ENCODE results near the gene BACH2. TPM values are rescaled to one million over a fixed set of nuclear protein-coding genes. Genes with fewer than 3 reads are reported as not detected.
"Not testable (repeated sequence)": the region's sequence is repeated elsewhere in the genome, so short reads cannot be mapped to it uniquely, and the experiment has no call there.

BACH2 gene
- total RNA-seq, 1 experiment from 2014 or later = 3.3 TPM

GRCh38 chr6:90062667-90063066 is 234.0 kb downstream of the BACH2 start:
- BruUV-seq (replicated peaks) = no TSS peak
- no peak overlapping the region for H3K4me2 ChIP-seq (ENCODE audit: low read length)
- no peak overlapping the region for H2AFZ ChIP-seq (ENCODE audit: low read depth, low read length, poor library complexity, severe bottlenecking)
- TF ChIP-seq EZH2 (IDR thresholded peaks at IDR 0.05) = no peak
- no peaks in the 10 kb centered on the region for H3K79me2 ChIP-seq (ENCODE audit: insufficient read depth, low read length)
- H3K27ac ChIP-seq (ENCODE audit: low read depth, low read length) = no peak overlapping the region
- H3K36me3 ChIP-seq (ENCODE audit: control insufficient read depth in 1 of 2, insufficient read depth in 2 of 2, low read length in 2 of 2) = no peaks in the 10 kb centered on the region
- CTCF ChIA-PET = no interaction called here
- no peaks in the 10 kb centered on the region for H4K20me1 ChIP-seq (ENCODE audit: insufficient read depth)
- intact Hi-C loops (cut with micrococcal nuclease) = no loop called here
- no peaks in the 10 kb centered on the region for H3K27me3 ChIP-seq (ENCODE audit: insufficient read depth, low read length)
- no peak overlapping the region for H3K4me3 ChIP-seq (replicated peaks in 1 of 2; ENCODE audit: low read depth in 1 of 2, low read length in 2 of 2)
- no peaks in the 10 kb centered on the region for H3K9me2 ChIP-seq (ENCODE audit: insufficient read depth)
- POLR2A ChIA-PET = no interaction called here
- H3K4me1 ChIP-seq (ENCODE audit: control insufficient read depth in 1 of 2, insufficient read depth in 2 of 2, low read length in 2 of 2) = peaks cover 1 to 5% of the 10 kb centered on the region in 2 experiments; a peak in 3 of 4 replicates
- no peak for ATAC-seq
- no peaks in the 10 kb centered on the region for H3K9me3 ChIP-seq (ENCODE audit: control insufficient read depth in 1 of 2, insufficient read depth in 1 of 2, low read depth in 1 of 2, low read length in 2 of 2)
- no peak for DNase-seq (ENCODE audit: low read depth, low spot score)
- H3K9ac ChIP-seq (ENCODE audit: low read length) = no peak overlapping the region
- RAD21 ChIA-PET (ENCODE audit: low non-redundant PET in 1 of 2, low total read pairs in 2 of 2, uncharacterized antibody in 2 of 2, unreplicated experiment in 2 of 2) = no interaction called here

- intact Hi-C loops (cut with micrococcal nuclease) = no loop called here
- Histone ChIP-seq H3K4me3 (replicated peaks in 1 of 2; ENCODE audit: low read depth in 1 of 2, low read length in 2 of 2) (no peak overlapping the region), H3K27me3 (ENCODE audit: insufficient read depth, low read length) (no peaks in the 10 kb centered on the region), H3K4me1 (ENCODE audit: control insufficient read depth in 1 of 2, insufficient read depth in 2 of 2, low read length in 2 of 2) (no peaks in the 10 kb centered on the region), H4K20me1 (ENCODE audit: insufficient read depth) (no peaks in the 10 kb centered on the region), H3K9me3 (ENCODE audit: control insufficient read depth in 1 of 2, insufficient read depth in 1 of 2, low read depth in 1 of 2, low read length in 2 of 2) (no peaks in the 10 kb centered on the region), H3K36me3 (ENCODE audit: control insufficient read depth in 1 of 2, insufficient read depth in 2 of 2, low read length in 2 of 2) (no peaks in the 10 kb centered on the region), H2AFZ (ENCODE audit: low read depth, low read length, poor library complexity, severe bottlenecking) (no peak overlapping the region), H3K27ac (ENCODE audit: low read depth, low read length) (no peak overlapping the region), H3K79me2 (ENCODE audit: insufficient read depth, low read length) (no peaks in the 10 kb centered on the region), H3K4me2 (ENCODE audit: low read length) (no peak overlapping the region), H3K9me2 (ENCODE audit: insufficient read depth) (no peaks in the 10 kb centered on the region), H3K9ac (ENCODE audit: low read length) (no peak overlapping the region)
- TF ChIP-seq EZH2 (IDR thresholded peaks at IDR 0.05) (no peak), CBX3 (IDR thresholded peaks at IDR 0.05; ENCODE audit: low read depth) (no peak), EGR1 (IDR thresholded peaks at IDR 0.05; ENCODE audit: low read depth) (no peak), FOSL1 (IDR thresholded peaks at IDR 0.05; ENCODE audit: low read depth) (no peak), RAD21 (IDR thresholded peaks at IDR 0.05; ENCODE audit: low read depth) (no peak), POLR2A (IDR thresholded peaks at IDR 0.05; ENCODE audit: borderline replicate concordance, extremely low read depth, insufficient read depth, insufficient read length) (no peak), JUND (IDR thresholded peaks at IDR 0.05) (no peak), ATF3 (IDR thresholded peaks at IDR 0.05) (no peak)
- no TSS peak for BruUV-seq (replicated peaks)
- no peak for ATAC-seq
- ChIA-PET POLR2A (no interaction called here), CTCF (no interaction called here), RAD21 (ENCODE audit: low non-redundant PET in 1 of 2, low total read pairs in 2 of 2, uncharacterized antibody in 2 of 2, unreplicated experiment in 2 of 2) (no interaction called here)
- no peak for DNase-seq (ENCODE audit: low read depth, low spot score)
Measured at GRCh38 chr6:90062051-90062450, 234.6 kb downstream of the BACH2 start.

- ATAC-seq; H2AFZ ChIP-seq (ENCODE audit: low read depth, low read length, poor library complexity, severe bottlenecking); H3K36me3 ChIP-seq (ENCODE audit: control insufficient read depth in 1 of 2, insufficient read depth in 2 of 2, low read length in 2 of 2); H3K4me3 ChIP-seq (replicated peaks in 1 of 2; ENCODE audit: low read depth in 1 of 2, low read length in 2 of 2); RAD21 ChIA-PET (ENCODE audit: low non-redundant PET in 1 of 2, low total read pairs in 2 of 2, uncharacterized antibody in 2 of 2, unreplicated experiment in 2 of 2); POLR2A ChIA-PET; H4K20me1 ChIP-seq (ENCODE audit: insufficient read depth); intact Hi-C loops (cut with micrococcal nuclease); H3K27ac ChIP-seq (ENCODE audit: low read depth, low read length); H3K4me2 ChIP-seq (ENCODE audit: low read length); H3K27me3 ChIP-seq (ENCODE audit: insufficient read depth, low read length); H3K4me1 ChIP-seq (ENCODE audit: control insufficient read depth in 1 of 2, insufficient read depth in 2 of 2, low read length in 2 of 2); H3K9me2 ChIP-seq (ENCODE audit: insufficient read depth); BruUV-seq (replicated peaks); CTCF ChIA-PET; H3K79me2 ChIP-seq (ENCODE audit: insufficient read depth, low read length); H3K9ac ChIP-seq (ENCODE audit: low read length); DNase-seq (ENCODE audit: low read depth, low spot score); H3K9me3 ChIP-seq (ENCODE audit: control insufficient read depth in 1 of 2, insufficient read depth in 1 of 2, low read depth in 1 of 2, low read length in 2 of 2): not testable (repeated sequence)
Measured at GRCh38 chr6:90059178-90059577, 237.5 kb downstream of the BACH2 start.

GRCh38 chr6:90055924-90056323 is 240.7 kb downstream of the BACH2 start:
- H3K27ac ChIP-seq (ENCODE audit: low read depth, low read length); H3K4me2 ChIP-seq (ENCODE audit: low read length); H2AFZ ChIP-seq (ENCODE audit: low read depth, low read length, poor library complexity, severe bottlenecking); H4K20me1 ChIP-seq (ENCODE audit: insufficient read depth); H3K9me3 ChIP-seq (ENCODE audit: control insufficient read depth in 1 of 2, insufficient read depth in 1 of 2, low read depth in 1 of 2, low read length in 2 of 2); BruUV-seq (replicated peaks); H3K27me3 ChIP-seq (ENCODE audit: insufficient read depth, low read length); H3K36me3 ChIP-seq (ENCODE audit: control insufficient read depth in 1 of 2, insufficient read depth in 2 of 2, low read length in 2 of 2); H3K4me3 ChIP-seq (replicated peaks in 1 of 2; ENCODE audit: low read depth in 1 of 2, low read length in 2 of 2); POLR2A ChIA-PET; CTCF ChIA-PET; intact Hi-C loops (cut with micrococcal nuclease); H3K4me1 ChIP-seq (ENCODE audit: control insufficient read depth in 1 of 2, insufficient read depth in 2 of 2, low read length in 2 of 2); DNase-seq (ENCODE audit: low read depth, low spot score); H3K9me2 ChIP-seq (ENCODE audit: insufficient read depth); RAD21 ChIA-PET (ENCODE audit: low non-redundant PET in 1 of 2, low total read pairs in 2 of 2, uncharacterized antibody in 2 of 2, unreplicated experiment in 2 of 2); ATAC-seq; H3K9ac ChIP-seq (ENCODE audit: low read length); H3K79me2 ChIP-seq (ENCODE audit: insufficient read depth, low read length): not testable (repeated sequence)

Measured in HCT116 (cell line).